ENCODE results near the gene RPS19.
A peak's percentile ranks its signal among the peaks of the same experiment; 100 is the strongest.

DNA sequence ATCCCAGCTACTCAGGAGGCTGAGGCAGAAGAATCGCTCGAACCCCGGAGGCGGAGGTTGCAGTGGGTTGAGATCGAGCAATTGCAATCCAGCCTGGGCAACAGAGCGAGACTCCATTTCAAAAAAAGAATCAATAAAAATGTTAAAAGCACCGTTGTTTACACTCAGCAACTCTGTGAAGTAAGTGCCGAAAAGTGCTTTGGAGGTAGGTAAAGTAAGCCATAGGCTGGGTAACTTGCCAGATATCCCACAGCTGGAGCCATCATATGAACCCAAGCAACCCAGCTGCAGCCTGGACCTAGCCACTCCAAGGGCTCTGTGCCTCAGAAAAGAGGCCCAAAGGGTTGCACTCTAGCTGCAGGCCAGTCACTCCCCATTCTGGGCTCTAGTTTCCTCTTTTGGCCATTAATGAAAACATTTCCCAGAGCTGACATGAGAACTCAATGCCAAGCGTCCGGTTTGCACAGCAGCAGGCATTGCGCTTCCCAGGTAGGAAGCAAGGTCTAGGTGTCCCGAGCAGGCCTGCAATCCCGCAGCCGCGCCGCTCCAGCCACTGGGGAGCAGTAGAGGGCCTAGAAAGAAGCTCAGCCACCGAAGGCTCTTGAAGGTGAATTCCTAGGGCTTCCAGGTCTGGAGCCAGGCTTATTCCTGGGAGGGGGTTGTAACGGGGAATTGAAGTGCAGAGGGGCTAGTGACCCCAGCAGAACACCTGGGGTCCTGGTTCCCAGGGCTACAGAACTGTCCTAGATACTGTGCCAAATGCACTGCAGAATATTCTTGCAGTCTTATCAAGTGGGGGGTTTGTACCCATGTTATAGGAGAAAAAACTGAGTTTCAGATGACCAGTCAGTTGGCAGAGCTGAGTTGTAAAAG, 13.0 kb downstream of the RPS19 start:
- TF ChIP-seq, protein P1, sequence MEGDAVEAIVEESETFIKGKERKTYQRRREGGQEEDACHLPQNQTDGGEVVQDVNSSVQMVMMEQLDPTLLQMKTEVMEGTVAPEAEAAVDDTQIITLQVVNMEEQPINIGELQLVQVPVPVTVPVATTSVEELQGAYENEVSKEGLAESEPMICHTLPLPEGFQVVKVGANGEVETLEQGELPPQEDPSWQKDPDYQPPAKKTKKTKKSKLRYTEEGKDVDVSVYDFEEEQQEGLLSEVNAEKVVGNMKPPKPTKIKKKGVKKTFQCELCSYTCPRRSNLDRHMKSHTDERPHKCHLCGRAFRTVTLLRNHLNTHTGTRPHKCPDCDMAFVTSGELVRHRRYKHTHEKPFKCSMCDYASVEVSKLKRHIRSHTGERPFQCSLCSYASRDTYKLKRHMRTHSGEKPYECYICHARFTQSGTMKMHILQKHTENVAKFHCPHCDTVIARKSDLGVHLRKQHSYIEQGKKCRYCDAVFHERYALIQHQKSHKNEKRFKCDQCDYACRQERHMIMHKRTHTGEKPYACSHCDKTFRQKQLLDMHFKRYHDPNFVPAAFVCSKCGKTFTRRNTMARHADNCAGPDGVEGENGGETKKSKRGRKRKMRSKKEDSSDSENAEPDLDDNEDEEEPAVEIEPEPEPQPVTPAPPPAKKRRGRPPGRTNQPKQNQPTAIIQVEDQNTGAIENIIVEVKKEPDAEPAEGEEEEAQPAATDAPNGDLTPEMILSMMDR (IDR thresholded peaks at IDR 0.05) = peak; percentile 94
- no peak for TF ChIP-seq KDM1A (IDR thresholded peaks at IDR 0.05; ENCODE audit: low read depth)
- no peak for TF ChIP-seq POLR2A (IDR thresholded peaks at IDR 0.05; ENCODE audit: low read length)
- TF ChIP-seq, protein P2, sequence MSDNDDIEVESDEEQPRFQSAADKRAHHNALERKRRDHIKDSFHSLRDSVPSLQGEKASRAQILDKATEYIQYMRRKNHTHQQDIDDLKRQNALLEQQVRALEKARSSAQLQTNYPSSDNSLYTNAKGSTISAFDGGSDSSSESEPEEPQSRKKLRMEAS (IDR thresholded peaks at IDR 0.05) = peak; percentile 48; the same call in 1 of the 2 replicates
